H1 (cell line): ENCODE data around the gene GPR137. TPM values are rescaled to one million over a fixed set of nuclear protein-coding genes. Genes with fewer than 3 reads are reported as not detected.
A peak's percentile ranks its signal among the peaks of the same experiment; 100 is the strongest.

Experiments
- CTCF ChIA-PET: fragments of 300-600 bp; sonication (Branson Sonifier 250); formaldehyde crosslinking; loops from one replicate; lab custom pipeline; 2021; ENCODE audit not compliant: partially characterized antibody; lab: Charles Lee
- POLR2A ChIA-PET: fragments of 300-600 bp; sonication (Branson Sonifier 250); formaldehyde crosslinking; loops from one replicate; lab custom pipeline; 2021; ENCODE audit warnings: inconsistent platforms; ENCODE audit not compliant: partially characterized antibody; lab: Charles Lee
- DNase-seq, 2 experiments: peaks; one replicate each; pipeline versions ENCODE4 v3.0.0 to v3.0.0-alpha.2; 2010 to 2022; ENCODE audit warnings: low spot score in 2 of 2, low read depth in 1 of 2, mixed read lengths in 1 of 2
- FAIRE-seq: peaks from 2 replicates; lab custom pipeline; 2011; peaks lifted over from hg19 to GRCh38; lab: Jason Lieb, UNC
- H2AFZ ChIP-seq: 2 replicates; pipeline ENCODE4 v1.8.1; 2012; ENCODE audit warnings: low read length, inconsistent platforms
- H2AK5ac ChIP-seq: 2 replicates; pipeline ENCODE4 v1.6.1; 2013; ENCODE audit warnings: low read depth, low read length
- H2BK120ac ChIP-seq: replicated peaks from 2 replicates; pipeline ENCODE3; 2013; ENCODE audit warnings: low read depth, low read length, inconsistent platforms
- H2BK12ac ChIP-seq: 2 replicates; pipeline ENCODE4 v1.6.1; 2013; ENCODE audit warnings: low read depth, low read length
- H2BK15ac ChIP-seq: 2 replicates; pipeline ENCODE4 v1.6.1; 2013; ENCODE audit warnings: low read length
- H2BK20ac ChIP-seq: 2 replicates; pipeline ENCODE4 v1.6.1; 2013; ENCODE audit warnings: low read length
- H2BK5ac ChIP-seq: 2 replicates; pipeline ENCODE4 v1.6.1; 2013; ENCODE audit warnings: low read depth, low read length
- H3K14ac ChIP-seq: 2 replicates; pipeline ENCODE4 v1.6.1; 2013; ENCODE audit warnings: inconsistent platforms; ENCODE audit not compliant: insufficient read length
- H3K18ac ChIP-seq: 2 replicates; pipeline ENCODE4 v1.6.1; 2013; ENCODE audit warnings: low read length; ENCODE audit errors: extremely low read depth
- H3K23ac ChIP-seq: 2 replicates; pipeline ENCODE4 v1.6.1; 2013; ENCODE audit warnings: inconsistent platforms; ENCODE audit not compliant: insufficient read length
- H3K23me2 ChIP-seq: 2 replicates; pipeline ENCODE4 v1.6.1; 2013; ENCODE audit warnings: low read depth, low read length
- H3K27ac ChIP-seq: 2 replicates; pipeline ENCODE4 v1.6.1; 2011; ENCODE audit warnings: low read depth, low read length, inconsistent platforms
- H3K27me3 ChIP-seq, 4 experiments: replicated peaks in 1 of 4; 1 replicate in 1 of 4; 2 replicates in 3 of 4; pipeline versions ENCODE4 v1.6.1 to v1.8.1; 2011 to 2013; ENCODE audit warnings: low read length in 3 of 4, mild to moderate bottlenecking in 3 of 4, inconsistent platforms in 2 of 4, mixed read lengths in 2 of 4, moderate library complexity in 1 of 4; ENCODE audit not compliant: control insufficient read depth in 3 of 4, insufficient read depth in 3 of 4; ENCODE audit errors: extremely low read depth in 1 of 4
- H3K36me3 ChIP-seq, 4 experiments: 2 replicates each; pipeline versions ENCODE4 v1.6.1 to v1.8.1; 2011 to 2013; ENCODE audit warnings: mild to moderate bottlenecking in 4 of 4, low read length in 3 of 4, moderate library complexity in 2 of 4, control low read depth in 1 of 4, inconsistent platforms in 1 of 4; ENCODE audit not compliant: insufficient read depth in 4 of 4, control insufficient read depth in 2 of 4
- H3K4ac ChIP-seq: replicated peaks from 2 replicates; pipeline ENCODE3; 2013; ENCODE audit warnings: low read length, low read depth, mixed read lengths, inconsistent platforms; ENCODE audit not compliant: insufficient read length
- H3K4me1 ChIP-seq, 4 experiments: replicated peaks in 1 of 4; 1 replicate in 1 of 4; 2 replicates in 3 of 4; pipeline versions ENCODE4 v1.6.1 to v1.8.1; 2011 to 2013; ENCODE audit warnings: low read length in 3 of 4, inconsistent platforms in 2 of 4, mixed read lengths in 1 of 4; ENCODE audit not compliant: insufficient read depth in 4 of 4, control insufficient read depth in 3 of 4
- H3K4me2 ChIP-seq, 2 experiments: 2 replicates each; pipeline versions ENCODE4 v1.6.1 to v1.8.1; 2011 to 2013; ENCODE audit warnings: low read depth in 2 of 2, low read length in 2 of 2, control low read depth in 1 of 2, inconsistent platforms in 1 of 2, mild to moderate bottlenecking in 1 of 2; ENCODE audit not compliant: insufficient read depth in 1 of 2
- H3K4me3 ChIP-seq, 4 experiments: fragments of 200-600, 300-600 bp in 1 of 4; sonication (generic), shearing (Covaris generic), sonication (Bioruptor Twin) in 1 of 4; 2 replicates each; pipeline versions ENCODE4 v1.5.1 to v1.8.1; 2011 to 2016; ENCODE audit warnings: low read length in 4 of 4, low read depth in 3 of 4, control low read depth in 2 of 4, inconsistent platforms in 2 of 4, mild to moderate bottlenecking in 2 of 4, mixed read lengths in 1 of 4, moderate library complexity in 1 of 4; ENCODE audit not compliant: insufficient read depth in 2 of 4; ENCODE audit errors: extremely low read depth in 1 of 4
- H3K56ac ChIP-seq: replicated peaks from 2 replicates; pipeline ENCODE3; 2013; ENCODE audit warnings: low read depth, mild to moderate bottlenecking, mixed read lengths, low read length, inconsistent platforms; ENCODE audit not compliant: insufficient read length
- H3K79me1 ChIP-seq: 2 replicates; pipeline ENCODE4 v1.6.1; 2013; ENCODE audit warnings: low read depth, low read length, control low read depth
- H3K79me2 ChIP-seq, 2 experiments: 2 replicates each; pipeline versions ENCODE4 v1.6.1 to v1.8.1; 2012 to 2013; ENCODE audit warnings: low read length in 2 of 2, mild to moderate bottlenecking in 2 of 2, inconsistent platforms in 1 of 2; ENCODE audit not compliant: insufficient read depth in 2 of 2, control insufficient read depth in 1 of 2
- H3K9ac ChIP-seq, 4 experiments: replicated peaks in 1 of 4; 1 replicate in 1 of 4; 2 replicates in 3 of 4; pipeline versions ENCODE4 v1.6.1 to v1.8.1; 2011 to 2013; ENCODE audit warnings: low read depth in 3 of 4, low read length in 3 of 4, control low read depth in 2 of 4, mild to moderate bottlenecking in 2 of 4, moderate library complexity in 2 of 4, inconsistent platforms in 1 of 4; ENCODE audit errors: extremely low read depth in 1 of 4
- H3K9me3 ChIP-seq, 2 experiments: 2 replicates each; pipeline versions ENCODE4 v1.6.1 to v1.8.1; 2012 to 2013; ENCODE audit warnings: mild to moderate bottlenecking in 2 of 2, moderate library complexity in 2 of 2, control low read depth in 1 of 2, inconsistent platforms in 1 of 2, low read depth in 1 of 2, low read length in 1 of 2, mixed read lengths in 1 of 2; ENCODE audit not compliant: insufficient read depth in 2 of 2
- H4K20me1 ChIP-seq, 2 experiments: replicated peaks in 1 of 2; 2 replicates each; pipeline versions ENCODE3 to v1.8.1; 2011 to 2013; ENCODE audit warnings: inconsistent platforms in 2 of 2, low read length in 2 of 2, mild to moderate bottlenecking in 1 of 2; ENCODE audit not compliant: insufficient read depth in 2 of 2, control insufficient read depth in 1 of 2
- H4K5ac ChIP-seq: 2 replicates; pipeline ENCODE4 v1.6.1; 2013; ENCODE audit warnings: low read length, low read depth, mixed read lengths, inconsistent platforms; ENCODE audit not compliant: insufficient read length
- H4K8ac ChIP-seq: 2 replicates; pipeline ENCODE4 v1.8.0; 2013; ENCODE audit warnings: mild to moderate bottlenecking, moderate library complexity, low read length, inconsistent platforms; ENCODE audit not compliant: insufficient read depth; ENCODE audit errors: extremely low read depth
- H4K91ac ChIP-seq: replicated peaks from 2 replicates; pipeline ENCODE3; 2013; ENCODE audit warnings: low read length, mixed read lengths, inconsistent platforms; ENCODE audit not compliant: insufficient read length
- BRCA1 ChIP-seq: IDR thresholded peaks from 2 replicates; pipeline ENCODE4 v1.6.1; 2012; ENCODE audit warnings: low read depth, low read length, improper control_type of control experiment
- CEBPB ChIP-seq: IDR thresholded peaks from 2 replicates; pipeline ENCODE4 v1.6.1; 2012; ENCODE audit warnings: low read depth, low read length
- CHD1 ChIP-seq: IDR thresholded peaks from 2 replicates; pipeline ENCODE4 v1.6.1; 2012; ENCODE audit warnings: low read depth, low read length, improper control_type of control experiment
- CREB1 ChIP-seq: IDR thresholded peaks from 2 replicates; pipeline ENCODE4 v1.6.1; 2012; ENCODE audit warnings: inconsistent platforms
- EZH2 ChIP-seq: fragments of 200-600 bp; sonication (generic); IDR thresholded peaks from 2 replicates; pipeline ENCODE4 v1.7.1; 2012; ENCODE audit warnings: low read depth, mild to moderate bottlenecking, moderate library complexity, low read length, inconsistent platforms; ENCODE audit not compliant: severe bottlenecking
- PHF8 ChIP-seq: fragments of 200-600 bp; sonication (generic); conservative IDR thresholded peaks from 2 replicates; pipeline ENCODE4 v1.7.1; 2012; ENCODE audit warnings: low read depth, mild to moderate bottlenecking, inconsistent platforms, low read length, moderate library complexity
- POU5F1 ChIP-seq: IDR thresholded peaks from 2 replicates; pipeline ENCODE4 v1.6.1; 2011; ENCODE audit warnings: low read depth, mild to moderate bottlenecking, low read length, moderate library complexity
- RAD21 ChIP-seq, 2 experiments: IDR thresholded peaks in 1 of 2; conservative IDR thresholded peaks in 1 of 2; 2 replicates each; pipeline ENCODE4 v1.6.1; 2011; ENCODE audit warnings: low read depth in 2 of 2, low read length in 2 of 2, improper control_type of control experiment in 1 of 2, inconsistent platforms in 1 of 2, mild to moderate bottlenecking in 1 of 2, moderate library complexity in 1 of 2
- SIN3A ChIP-seq, 2 experiments: IDR thresholded peaks in 1 of 2; conservative IDR thresholded peaks in 1 of 2; 2 replicates each; pipeline ENCODE4 v1.6.1; 2011 to 2012; ENCODE audit warnings: low read length in 2 of 2, improper control_type of control experiment in 1 of 2, low read depth in 1 of 2, mild to moderate bottlenecking in 1 of 2
- SP1 ChIP-seq: IDR thresholded peaks from 2 replicates; pipeline ENCODE4 v1.6.1; 2011; ENCODE audit warnings: low read depth, low read length
- TAF1 ChIP-seq: IDR thresholded peaks from 2 replicates; pipeline ENCODE4 v1.6.1; 2011; ENCODE audit warnings: mild to moderate bottlenecking, low read depth, low read length
- YY1 ChIP-seq: IDR thresholded peaks from 2 replicates; pipeline ENCODE4 v1.6.1; 2011; ENCODE audit warnings: low read depth, mild to moderate bottlenecking, low read length
- WGBS, 2 experiments: shearing (Covaris generic) in 1 of 2; methylation state at CpG; one replicate each; pipeline versions ENCODE4 v1.1.6 to v1.1.7; 2013 to 2015; ENCODE audit warnings: low lambda C conversion rate in 2 of 2, mixed read lengths in 2 of 2, inconsistent platforms in 1 of 2, low coverage in 1 of 2, missing lambda C conversion rate in 1 of 2; ENCODE audit not compliant: insufficient replicate concordance in 2 of 2, insufficient coverage in 1 of 2, insufficient read length in 1 of 2; ENCODE audit errors: extremely low coverage in 1 of 2, missing lambda C conversion rate in 1 of 2; 5-methylcytosine and 5-hydroxymethylcytosine counted together
- polyA plus RNA-seq, 7 experiments: library from polyadenylated mRNA; depleted of rRNA in 3 of 7; stranded (reverse) in 5 of 7; unstranded in 2 of 7; fragments of >200 nt in 5 of 7; fragments of 200-250 nt in 2 of 7; gene quantifications; 1 replicate in 5 of 7; 2 replicates in 1 of 7; 4 replicates in 1 of 7; pipeline versions ENCODE4 v1.2.1 to v1.2.3, GENCODE V29; 2011 to 2013; ENCODE audit warnings: missing spikeins in 2 of 7, mixed read lengths in 2 of 7
- total RNA-seq: library from RNA; stranded (reverse); fragmentation: NEBNext Ultra II Directional; extraction: Animal tissue kit (Norgen Biotek cat#: 25700); gene quantifications from 2 replicates; pipeline ENCODE4 v1.2.1, GENCODE V29; 2021

The GPR137 gene
- total and polyA plus RNA-seq, 2 of the 8 experiments (the other 6 are each of a cell fraction or from before 2014, with no cell fraction given), result 36.2 to 37.8 TPM

GRCh38 chr11:64305075-64305690 lies 19.5 kb downstream of the GPR137 start, which contains the start of gene ESRRA:
Gene ESRRA (plus strand): TSS chr11:64305524. CDS start chr11:64307180, 1,656 bp downstream.
- Histone ChIP-seq H2BK15ac (peak within 1 kb of the TSS; percentile 88; the same call in 1 of the 2 replicates), H3K9me3 (no peaks in the 10 kb centered on the region; a peak in 1 of 4 replicates), H2AFZ (0 out of 2 replicates have a peak within 1 kb of the TSS, but pooled peaks have one; percentile 36), H3K23me2 (peaks cover 14% of the 10 kb centered on the region; the same call in 1 of the 2 replicates), H2BK20ac (peak within 1 kb of the TSS; percentile 80; the same call in 1 of the 2 replicates), H3K4me1 (peaks cover 3 to 15% (median 12%) of the 10 kb centered on the region in 4 experiments; a peak in 6 of 7 replicates), H4K91ac (peak within 1 kb of the TSS; percentile 98), H2BK5ac (peak within 1 kb of the TSS; percentile 98), H3K27ac (peak within 1 kb of the TSS; percentile 87), H3K56ac (peak within 1 kb of the TSS; percentile 97), H3K9ac (peak within 1 kb of the TSS in 3 of 4 experiments; percentile 76 to 88 (median 85); a peak in 6 of 7 replicates), H3K4ac (peak within 1 kb of the TSS; percentile 99), H3K14ac (no peak within 1 kb of the TSS), H3K36me3 (no peaks in the 10 kb centered on the region), H2BK120ac (peak within 1 kb of the TSS; percentile 92), H3K27me3 (peaks cover 6 to 23% (median 11%) of the 10 kb centered on the region in 4 experiments), H3K23ac (no peak within 1 kb of the TSS), H4K8ac (peak within 1 kb of the TSS; percentile 97), H3K79me2 (peaks cover 0 to 17% of the 10 kb centered on the region in 2 experiments; a peak in 2 of 4 replicates), H3K4me3 (peak within 1 kb of the TSS; percentile 62 to 93 (median 83)), H4K5ac (peak within 1 kb of the TSS; percentile 99), H3K18ac (peak within 1 kb of the TSS; percentile 99), H4K20me1 (peaks cover 2 to 3% of the 10 kb centered on the region in 2 experiments), H2AK5ac (peak within 1 kb of the TSS; percentile 96), H3K4me2 (peak within 1 kb of the TSS; percentile 96 to 98), H2BK12ac (peak within 1 kb of the TSS; percentile 90), H3K79me1 (peaks cover 11% of the 10 kb centered on the region; the same call in 1 of the 2 replicates)
- 2% methylated on average over 41 of the region's 81 CpGs; no CpG with 5 or more reads in 1 of the 2 experiments for WGBS, 2 experiments
- no peak for FAIRE-seq
- CTCF ChIA-PET, result interaction anchor here (0.7 to 20.8 kb wide), 19 partner anchors 9 to 340 kb away, joined by 3 to 614 read pairs (median 5); partner anchors contain the start of genes BAD, CCDC88B, FERMT3 and GPR137
- peak; percentile 99 for DNase-seq
- POLR2A ChIA-PET, result interaction anchor here (1.0 to 5.6 kb wide), 19 partner anchors 8 to 386 kb away, joined by 3 to 57 read pairs (median 6); partner anchors contain the start of genes BAD, FERMT3, GPR137 and NUDT22
- TF ChIP-seq POU5F1, result no peak
- peak; percentile 48 to 82; a peak in 1 of 4 replicates for TF ChIP-seq SIN3A (conservative IDR thresholded peaks at IDR 0.05 in 1 of 2, IDR thresholded peaks at IDR 0.05 in 1 of 2; ENCODE audit: low read depth in 1 of 2, low read length in 2 of 2)
- peak; percentile 50 for TF ChIP-seq TAF1
- no peak for TF ChIP-seq PHF8
- no peak for TF ChIP-seq RAD21 (IDR thresholded peaks at IDR 0.05 in 1 of 2, conservative IDR thresholded peaks at IDR 0.05 in 1 of 2; ENCODE audit: low read depth in 2 of 2, low read length in 2 of 2)
- TF ChIP-seq CREB1, result peak; percentile 87
- no peak for TF ChIP-seq YY1
- peak; percentile 9; the same call in 1 of the 2 replicates for TF ChIP-seq SP1
- TF ChIP-seq BRCA1, result no peak
- TF ChIP-seq CHD1, result no peak
- TF ChIP-seq CEBPB, result peak; percentile 79
- no peak for TF ChIP-seq EZH2
